GM21825 (cell line): ENCODE data around the gene GSS.
"Not testable (repeated sequence)": the region's sequence is repeated elsewhere in the genome, so short reads cannot be mapped to it uniquely, and the experiment has no call there.

Source experiments
- ATAC-seq: cut with Tn5 transposase; IDR thresholded peaks from one replicate; pipeline ENCODE4 v1.9.1; 2021; ENCODE audit warnings: mild to moderate bottlenecking, moderate library complexity; ENCODE audit not compliant: unreplicated experiment

Gene GSS

DNA sequence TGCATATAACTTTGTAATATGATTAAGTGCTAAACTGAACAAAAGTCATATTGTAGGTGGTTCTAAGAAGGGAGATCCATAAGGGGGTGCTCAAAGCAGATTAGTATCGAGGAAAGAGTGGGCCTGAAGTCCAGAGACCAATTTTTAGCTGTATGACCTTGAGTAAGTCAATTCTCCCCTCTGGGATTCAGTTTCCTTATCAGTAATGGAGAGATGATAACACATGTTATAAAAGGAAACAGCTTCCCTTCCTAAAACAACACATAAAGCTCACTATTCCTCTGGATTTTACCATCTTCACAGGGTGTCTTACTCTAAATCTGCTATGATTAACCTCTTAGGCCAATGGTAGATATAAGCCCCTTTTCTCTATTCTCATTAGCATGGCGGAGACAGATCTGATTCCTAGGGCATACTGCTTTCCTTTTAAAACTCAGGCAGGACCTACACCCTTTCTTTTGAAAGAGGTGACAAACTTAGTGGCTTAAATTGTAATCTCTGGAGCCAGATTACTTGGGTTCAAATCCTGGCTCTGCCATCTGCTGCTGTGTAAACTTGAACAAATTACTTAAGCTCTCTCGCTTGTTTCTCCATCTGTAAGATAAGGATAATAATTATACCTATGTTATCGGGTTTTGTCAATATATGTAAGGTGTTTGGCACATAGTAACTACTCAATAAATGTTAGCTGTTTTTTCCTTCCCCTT, 39.7 kb downstream of the GSS start:
- no peak for ATAC-seq

DNA sequence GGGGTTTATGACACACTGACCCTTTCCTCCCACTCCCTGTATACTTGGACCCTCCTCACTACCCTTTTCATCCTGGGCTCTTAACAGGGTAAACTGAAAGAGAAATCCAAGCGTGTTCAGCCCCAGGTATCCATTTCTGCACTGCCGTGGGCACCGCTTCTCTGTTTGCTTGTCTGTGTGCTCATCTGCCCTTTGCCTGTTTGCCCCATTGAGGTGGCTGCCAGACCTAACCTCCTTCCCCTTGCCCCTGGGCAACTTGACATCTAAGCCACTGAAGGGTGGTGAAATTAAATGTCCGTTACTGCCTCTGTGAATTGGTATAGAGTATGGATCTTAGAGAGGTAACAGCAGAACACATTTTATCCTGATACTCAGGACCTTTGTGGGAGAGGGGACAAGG, 40.5 kb downstream of the GSS start:
- no peak for ATAC-seq

DNA sequence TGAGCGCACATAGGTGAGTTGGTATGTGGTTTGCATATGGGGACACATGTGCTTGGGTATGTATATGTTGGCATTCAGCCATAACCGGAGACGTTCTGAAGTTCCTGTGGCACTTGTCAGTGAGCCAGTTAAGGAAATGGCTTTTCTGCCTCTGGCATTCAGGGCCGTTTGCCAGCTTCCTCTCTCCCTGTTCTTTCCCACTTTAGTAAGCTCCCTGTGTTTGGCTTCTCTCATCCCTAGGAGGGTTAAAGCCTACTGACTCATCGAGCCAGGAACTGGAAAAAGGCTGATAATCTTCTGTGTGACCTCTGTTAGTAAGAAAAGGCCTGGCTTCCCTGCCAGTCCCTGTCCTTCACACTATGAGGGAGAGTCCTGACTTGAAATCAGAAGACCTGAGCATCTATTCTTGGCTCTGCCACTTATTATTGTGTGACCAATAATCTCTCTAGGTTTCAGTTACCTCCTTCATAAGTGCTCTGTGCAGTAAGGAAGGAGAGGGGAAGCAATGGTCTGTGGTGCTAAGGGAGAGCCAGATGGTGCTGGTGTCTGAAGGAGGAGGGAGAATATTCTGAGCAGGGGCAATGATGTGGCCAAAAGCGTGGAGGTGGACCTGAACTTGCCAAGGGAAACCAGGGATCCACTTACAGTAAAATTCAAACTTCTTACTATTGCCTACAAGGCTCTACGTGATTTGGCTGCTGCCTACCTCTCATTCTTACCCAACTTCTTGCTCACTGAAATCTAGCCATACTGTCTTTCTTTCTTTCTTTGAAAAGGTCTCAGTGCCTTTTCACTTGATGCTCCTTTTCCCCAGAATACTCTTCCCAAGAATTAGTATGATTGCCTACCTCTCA, 47.8 kb downstream of the GSS start:
- no peak for ATAC-seq

DNA sequence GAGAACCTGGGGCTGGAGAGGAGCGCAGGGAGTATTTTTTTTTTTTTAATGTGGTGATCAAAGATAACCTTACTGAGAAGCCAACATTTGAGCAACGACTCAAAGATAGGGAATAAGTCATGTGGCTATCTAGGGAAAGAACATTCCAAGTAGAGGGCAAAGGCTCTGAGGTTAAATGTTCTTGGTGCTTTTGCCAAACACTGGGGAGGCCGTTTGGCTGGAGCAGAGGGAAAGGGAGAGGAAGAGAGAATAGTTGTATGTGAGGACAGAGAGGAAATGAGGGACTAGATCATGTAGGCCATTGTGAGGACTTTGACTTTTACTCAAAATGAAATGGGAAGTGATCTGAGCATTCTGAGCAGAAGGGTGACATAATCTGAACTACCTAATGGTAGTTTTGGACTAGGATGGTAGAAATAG, 51.4 kb downstream of the GSS start:
- no peak for ATAC-seq

DNA sequence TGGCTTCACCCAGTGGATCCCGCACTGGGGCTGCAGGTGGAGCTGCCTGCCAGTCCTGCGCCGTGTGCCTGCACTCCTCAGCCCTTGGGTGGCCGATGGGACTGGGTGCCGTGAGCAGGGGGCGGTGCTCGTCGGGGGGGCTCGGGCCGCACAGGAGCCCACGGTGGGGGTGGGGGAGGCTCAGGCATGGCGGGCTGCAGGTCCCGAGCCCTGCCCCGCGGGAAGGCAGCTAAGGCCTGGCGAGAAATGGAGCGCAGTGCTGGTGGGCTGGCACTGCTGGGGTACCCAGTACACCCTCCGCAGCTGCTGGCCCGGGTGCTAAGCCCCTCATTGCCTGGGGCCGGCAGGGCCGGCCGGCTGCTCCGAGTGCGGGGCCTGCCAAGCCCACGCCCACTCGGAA, 56.9 kb downstream of the GSS start:
- not testable (repeated sequence) for ATAC-seq

DNA sequence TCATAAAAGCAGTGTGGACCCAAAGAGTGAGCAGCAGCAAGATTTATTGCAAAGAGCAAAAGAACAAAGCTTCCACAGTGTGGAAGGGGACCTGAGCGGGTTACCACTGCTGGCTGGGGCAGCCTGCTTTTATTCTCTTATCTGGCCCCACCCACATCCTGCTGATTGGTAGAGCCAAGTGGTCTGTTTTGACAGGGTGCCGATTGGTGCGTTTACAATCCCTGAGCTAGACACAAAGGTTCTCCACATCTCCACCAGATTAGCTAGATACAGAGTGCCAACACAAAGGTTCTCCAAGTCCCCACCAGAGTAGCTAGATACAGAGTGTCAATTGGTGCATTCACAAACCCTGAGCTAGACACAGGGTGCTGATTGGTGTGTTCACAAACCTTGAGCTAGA, 57.5 kb downstream of the GSS start:
- ATAC-seq: not testable (repeated sequence)

DNA sequence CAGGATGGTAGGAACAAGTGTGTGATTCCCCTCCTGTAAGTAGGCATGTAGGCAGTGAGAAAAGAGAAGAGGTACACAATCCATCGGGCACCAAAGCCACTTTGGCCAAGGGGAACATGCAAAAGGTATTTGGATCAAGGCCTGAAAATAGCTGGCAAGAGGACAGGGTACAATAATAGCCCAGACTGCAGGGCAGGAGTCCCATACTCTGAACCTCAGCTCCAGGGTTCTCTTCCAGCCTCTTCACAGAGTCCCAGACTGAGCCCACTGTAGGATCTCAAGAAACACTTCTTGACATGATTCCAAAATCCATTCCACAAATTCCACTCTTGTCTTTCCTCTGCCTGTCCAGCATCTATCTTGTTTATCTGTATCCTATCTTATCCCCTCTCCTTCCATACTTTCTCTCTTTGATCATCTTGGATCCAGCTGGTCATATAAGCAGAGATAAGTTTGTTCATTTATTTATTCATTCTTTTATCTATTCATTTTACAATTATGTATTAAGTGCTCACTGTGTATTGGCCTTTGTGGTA, 59.5 kb downstream of the GSS start:
- ATAC-seq: no peak

DNA sequence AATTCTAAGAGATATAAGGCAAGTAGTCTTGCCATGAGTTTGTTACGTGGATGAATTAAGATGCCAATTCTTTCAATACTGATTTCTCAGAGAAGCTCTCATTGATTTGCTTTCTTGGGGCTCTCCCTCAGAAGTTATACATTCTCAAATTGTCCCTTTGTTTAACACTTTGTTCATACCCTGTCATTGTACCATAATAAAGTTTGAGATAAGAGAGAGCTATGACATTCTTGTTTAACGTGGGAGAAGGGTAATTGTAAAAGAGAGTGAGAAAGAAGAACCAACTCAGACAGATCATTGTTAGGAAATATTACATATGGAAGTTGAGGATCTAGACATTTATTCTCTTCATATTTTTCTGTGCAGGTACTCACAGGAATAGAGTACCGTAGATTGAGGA, 60.1 kb downstream of the GSS start:
- no peak for ATAC-seq

DNA sequence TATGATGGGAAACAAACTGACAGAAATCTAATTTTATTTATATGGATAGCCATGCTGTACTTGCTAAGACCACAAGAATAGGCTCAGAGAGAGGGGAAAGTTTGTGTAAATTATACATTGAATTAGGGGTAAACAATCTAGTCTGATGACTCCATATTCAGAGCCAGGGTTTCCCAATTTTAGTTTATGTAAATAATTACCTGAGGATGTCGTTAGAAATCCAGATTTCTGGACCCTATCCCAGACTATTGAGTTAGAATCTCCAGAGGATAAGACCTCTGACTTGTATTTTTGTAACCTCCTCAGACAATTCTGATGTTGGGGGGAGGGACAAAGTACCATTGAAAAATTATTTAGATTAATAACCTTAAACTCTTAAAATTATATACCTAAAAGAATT, 60.9 kb downstream of the GSS start:
- ATAC-seq: no peak

DNA sequence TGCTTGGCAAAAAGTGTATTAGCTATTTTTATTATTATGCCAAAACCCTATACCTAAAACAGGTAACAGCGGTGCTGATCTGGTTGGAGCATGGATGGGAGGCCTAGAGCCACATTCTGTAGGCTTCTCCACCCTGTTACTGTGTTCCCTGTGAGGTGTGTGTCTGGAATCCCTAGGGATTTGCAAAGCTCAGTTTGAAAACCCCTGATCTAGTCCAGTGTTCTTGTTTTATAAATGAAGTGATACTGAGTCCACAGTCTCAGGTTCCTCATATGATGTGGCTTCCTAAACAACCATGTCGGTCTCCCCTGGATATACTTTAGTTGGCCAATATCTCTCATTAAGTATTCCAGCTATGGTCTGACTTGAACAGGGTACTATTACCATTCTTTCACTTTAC, 62.9 kb downstream of the GSS start:
- ATAC-seq: no peak

DNA sequence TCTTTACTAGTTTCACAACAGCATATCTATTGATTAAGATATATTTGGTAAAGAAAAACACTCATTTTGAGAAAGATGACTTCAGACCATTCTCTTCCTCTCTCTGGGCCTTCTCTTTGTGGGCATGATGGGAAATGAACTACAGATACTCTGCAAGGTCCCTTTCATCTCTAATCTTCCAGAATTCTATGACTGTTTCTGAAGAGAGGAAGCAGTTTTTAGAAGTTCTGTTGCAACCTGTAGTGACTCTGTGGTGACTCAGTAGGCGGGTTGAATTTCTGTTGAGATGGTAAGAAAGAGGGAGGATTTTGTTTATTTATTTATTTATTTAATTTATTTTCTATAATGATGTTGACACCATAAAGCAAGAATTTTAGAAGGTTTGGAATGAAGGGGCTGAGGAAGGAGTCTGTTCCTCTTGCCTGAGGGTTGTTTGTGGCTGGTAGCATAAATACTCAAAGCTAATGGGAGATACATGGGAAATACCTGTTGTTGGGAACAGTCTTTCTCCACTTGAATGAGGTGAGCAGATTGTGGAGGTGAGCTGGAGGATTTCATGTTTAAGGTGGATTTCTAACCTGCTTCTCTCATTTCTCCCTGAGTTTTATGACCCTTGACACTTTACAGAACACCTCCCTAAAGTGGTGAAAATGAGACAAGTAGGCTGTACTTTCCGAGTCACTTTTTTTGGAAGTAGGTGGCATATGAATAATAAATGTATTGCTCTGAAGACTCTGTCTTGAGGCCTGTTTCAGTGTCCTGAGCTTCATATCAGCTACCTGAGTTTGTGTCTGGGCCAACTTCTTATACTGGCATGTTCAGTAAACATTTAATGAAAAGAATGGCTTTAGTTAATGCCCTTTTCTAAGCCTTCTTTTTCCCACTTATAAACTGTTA, 64.2 kb downstream of the GSS start:
- ATAC-seq: no peak

DNA sequence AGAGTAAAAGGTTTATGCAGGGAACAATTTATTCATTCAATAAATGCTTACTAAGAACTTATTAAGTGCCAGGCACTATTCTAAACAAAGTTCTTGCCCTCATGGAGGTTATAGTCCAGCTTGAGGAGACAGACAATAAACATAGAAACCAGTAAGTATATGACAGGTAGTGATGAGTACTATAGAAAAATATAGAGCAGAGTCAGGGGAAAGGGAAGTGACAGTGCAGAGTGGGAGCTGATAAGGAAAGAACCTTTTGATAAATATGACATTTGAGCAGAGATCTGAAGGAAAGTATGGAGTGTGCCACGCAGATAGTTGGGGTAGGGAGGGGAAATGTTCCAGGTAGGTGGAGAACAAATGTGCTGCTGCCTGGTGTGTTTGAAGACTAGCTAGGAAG, 67.1 kb downstream of the GSS start:
- no peak for ATAC-seq

DNA sequence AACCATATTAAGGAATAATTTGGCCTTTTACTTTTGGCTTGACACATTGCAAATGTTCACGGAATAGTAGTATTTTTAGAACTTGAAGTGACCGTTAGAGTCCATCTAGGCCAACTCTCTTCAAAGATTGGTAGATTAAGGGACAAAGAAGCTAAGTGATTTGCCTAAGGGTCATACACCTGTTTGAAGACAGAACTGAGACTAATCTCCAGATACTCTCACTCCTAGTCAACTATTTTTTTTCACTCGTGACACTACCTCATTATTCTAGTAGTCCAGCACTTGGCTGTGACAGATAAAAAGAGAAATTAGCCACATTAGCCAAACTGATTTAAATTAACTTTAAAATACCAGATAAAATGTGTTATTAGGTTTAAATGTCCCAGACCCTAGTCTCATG, 68.6 kb downstream of the GSS start:
- ATAC-seq: no peak

DNA sequence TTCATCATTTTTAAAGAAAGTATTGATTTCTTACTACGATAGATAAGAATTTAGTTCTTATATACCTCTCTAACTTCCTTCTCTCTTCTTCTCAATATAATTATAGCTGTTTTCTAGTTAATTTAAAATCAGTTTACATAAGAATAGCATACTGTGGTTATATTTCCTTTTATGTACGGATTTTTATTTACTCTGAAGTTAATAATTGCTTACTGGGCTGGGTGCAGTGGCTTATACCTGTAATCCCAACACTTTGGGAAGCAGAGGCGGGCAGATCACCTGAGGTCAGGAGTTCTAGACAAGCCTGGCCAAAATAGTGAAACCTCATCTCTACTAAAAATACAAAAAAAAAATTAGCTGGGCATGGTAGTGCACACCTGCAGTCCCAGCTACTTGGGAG, 69.5 kb downstream of the GSS start:
- ATAC-seq: no peak

DNA sequence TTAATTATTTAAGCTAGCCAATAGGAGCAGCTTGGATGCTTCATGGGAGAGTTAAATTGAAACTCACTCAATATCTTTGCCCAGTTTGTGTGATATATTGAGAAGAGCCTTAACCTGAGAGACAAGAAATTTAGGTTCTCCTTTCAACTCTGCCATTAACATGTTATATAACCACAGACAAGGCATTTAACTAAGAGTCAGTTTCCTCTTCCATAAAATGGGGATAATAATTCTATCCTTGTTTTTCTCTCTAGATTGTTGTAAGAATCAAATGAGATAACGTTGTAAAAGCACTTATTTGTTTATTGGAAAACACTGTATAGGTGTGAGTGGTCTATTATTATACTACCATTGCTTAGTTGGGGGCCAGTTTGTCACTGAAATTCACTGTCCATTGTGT, 71.3 kb downstream of the GSS start:
- ATAC-seq: no peak

DNA sequence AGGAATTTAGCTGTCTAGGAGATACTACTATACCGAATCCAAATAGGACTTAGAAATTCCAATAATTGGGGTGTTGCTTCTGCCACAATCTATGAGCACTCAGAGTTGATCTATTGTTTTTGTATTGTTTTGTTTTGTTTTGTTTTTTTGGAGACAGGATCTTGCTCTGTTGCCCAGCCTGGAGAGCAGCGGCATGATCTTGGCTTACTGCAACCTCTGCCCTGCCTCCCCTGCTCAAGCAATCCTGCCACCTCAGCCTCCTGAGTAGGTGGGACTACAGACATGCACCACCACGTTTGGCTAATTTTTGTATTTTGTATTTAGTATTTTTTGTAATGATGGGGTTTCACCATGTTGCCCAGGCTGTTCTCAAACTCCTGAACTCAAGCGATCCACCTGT, 71.8 kb downstream of the GSS start:
- ATAC-seq: no peak

DNA sequence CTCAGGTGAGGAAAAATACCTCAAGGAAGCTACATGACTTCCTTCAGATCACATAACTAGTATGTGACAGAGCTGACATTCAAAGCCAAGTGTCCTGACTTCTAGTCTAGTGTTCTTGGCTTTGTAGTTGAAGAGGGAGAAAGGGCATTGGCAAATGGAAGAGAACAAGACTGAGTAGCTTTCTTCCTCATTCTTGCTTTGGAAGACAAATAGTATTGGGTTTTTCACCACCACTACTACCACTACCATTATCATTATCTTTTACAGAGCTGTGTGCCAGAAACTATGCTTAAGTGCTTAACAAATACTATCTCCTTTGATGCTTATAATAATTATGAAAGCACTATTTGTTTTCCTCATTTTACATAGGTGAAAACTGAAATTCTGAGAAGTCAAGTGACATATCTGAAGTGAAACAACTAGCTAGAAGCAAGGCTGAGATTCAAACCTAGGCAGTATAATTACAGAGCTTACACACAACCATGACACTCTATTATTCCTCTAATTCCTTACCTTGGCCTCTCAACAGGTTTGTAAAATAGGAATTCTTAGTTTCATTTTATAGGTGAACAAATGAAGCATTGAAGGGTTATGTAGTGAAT, 72.4 kb downstream of the GSS start:
- ATAC-seq: no peak

DNA sequence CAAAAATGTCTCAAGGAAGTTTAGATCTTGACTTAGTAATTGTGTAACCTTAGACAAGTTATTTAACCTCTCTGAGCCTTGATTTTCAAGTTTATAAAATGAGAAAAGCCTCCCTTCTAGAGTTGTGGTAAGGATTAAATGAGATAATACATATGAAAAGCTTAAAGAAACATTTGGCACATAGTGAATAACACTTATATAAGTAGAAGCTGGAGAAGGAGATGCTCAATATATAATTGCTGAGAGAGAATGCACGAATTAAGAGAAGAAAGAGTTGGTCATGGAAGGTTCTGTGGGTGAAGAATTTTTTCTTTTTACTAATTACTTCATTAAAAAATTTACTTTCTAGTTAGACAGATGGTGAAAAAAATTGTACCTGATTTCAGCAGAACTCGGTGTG, 73.9 kb downstream of the GSS start:
- ATAC-seq: no peak

DNA sequence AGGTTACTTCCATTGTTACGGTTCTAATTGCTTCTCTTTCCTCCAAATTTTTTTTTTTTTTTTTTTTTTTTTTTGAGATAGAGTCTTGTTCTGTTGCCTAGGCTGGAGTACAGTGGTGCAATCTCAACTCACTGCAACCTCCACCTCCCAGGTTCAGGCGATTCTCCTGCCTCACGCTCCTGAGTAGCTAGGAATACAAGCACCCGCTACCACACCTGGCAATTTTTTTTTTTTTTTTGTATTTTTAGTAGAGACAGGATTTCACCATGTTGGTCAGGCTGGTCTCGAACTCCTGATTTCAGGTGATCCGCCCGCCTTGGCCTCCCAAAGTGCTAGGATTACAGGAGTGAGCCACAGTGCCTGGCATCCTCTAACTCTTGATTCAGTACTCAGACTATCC, 74.6 kb downstream of the GSS start:
- not testable (repeated sequence) for ATAC-seq

DNA sequence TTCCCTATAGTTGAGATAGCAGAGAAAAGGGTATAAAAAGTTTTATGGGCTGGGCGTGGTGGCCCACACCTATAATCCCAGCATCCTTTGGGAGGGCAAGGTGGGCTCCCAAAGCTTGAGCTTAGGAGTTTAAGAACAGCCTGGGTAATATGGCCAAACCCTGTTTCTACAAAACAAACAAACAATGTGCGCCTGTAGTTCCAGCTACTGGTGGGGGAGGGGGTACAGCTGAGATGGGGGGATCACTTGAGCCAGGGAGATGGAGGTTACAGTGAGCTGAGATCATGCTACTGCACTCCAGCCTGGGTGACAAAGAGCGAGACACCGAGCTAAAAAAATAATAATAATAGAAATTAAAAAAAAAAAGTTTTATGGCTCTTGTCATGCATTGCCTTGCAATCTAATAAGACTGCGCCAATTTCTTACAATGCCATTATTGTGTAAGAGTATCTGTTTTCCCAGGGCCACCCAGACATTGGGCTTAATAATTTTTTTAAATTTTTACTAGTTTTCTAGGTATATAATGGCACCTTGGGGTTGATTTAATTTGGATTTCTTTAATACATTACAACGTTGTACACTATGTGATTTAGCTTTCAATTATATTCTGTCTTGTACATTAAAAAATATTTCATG, 75.3 kb downstream of the GSS start:
- no peak for ATAC-seq
